ENCODE data around the gene ZNRF3.

DNA sequence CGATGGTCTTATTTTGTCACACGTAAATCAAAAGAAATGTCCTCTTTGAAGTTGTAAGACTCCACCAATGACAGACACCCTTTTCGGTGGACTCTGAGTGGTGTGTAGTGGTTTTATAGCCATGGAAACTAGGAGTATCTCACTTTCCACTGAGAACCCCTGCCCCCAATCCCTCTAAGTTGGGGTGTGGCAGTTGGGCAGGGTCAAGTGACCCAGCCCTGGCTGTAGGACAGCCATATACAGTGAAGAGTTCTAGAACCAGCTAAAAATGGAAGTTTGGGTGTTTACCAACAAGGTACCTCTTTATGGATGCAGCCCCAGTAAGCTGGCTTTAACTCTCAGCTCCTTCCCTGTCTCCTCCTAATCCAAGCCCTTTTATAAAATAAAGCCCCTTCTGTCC is 173.1 kb downstream of the ZNRF3 start:
- TF ChIP-seq, protein P1, sequence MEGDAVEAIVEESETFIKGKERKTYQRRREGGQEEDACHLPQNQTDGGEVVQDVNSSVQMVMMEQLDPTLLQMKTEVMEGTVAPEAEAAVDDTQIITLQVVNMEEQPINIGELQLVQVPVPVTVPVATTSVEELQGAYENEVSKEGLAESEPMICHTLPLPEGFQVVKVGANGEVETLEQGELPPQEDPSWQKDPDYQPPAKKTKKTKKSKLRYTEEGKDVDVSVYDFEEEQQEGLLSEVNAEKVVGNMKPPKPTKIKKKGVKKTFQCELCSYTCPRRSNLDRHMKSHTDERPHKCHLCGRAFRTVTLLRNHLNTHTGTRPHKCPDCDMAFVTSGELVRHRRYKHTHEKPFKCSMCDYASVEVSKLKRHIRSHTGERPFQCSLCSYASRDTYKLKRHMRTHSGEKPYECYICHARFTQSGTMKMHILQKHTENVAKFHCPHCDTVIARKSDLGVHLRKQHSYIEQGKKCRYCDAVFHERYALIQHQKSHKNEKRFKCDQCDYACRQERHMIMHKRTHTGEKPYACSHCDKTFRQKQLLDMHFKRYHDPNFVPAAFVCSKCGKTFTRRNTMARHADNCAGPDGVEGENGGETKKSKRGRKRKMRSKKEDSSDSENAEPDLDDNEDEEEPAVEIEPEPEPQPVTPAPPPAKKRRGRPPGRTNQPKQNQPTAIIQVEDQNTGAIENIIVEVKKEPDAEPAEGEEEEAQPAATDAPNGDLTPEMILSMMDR (IDR thresholded peaks at IDR 0.05), result no peak
- no peak for TF ChIP-seq EZH2 (IDR thresholded peaks at IDR 0.05)
